Vagina (tissue), 2 donors: ENCODE data around the gene STXBP1.

Source experiments
- POLR2A ChIP-seq, 2 donors: fragments of 450-650 bp; IDR thresholded peaks; one replicate each; pipeline ENCODE4 v1.6.1; 2017; ENCODE audit warnings: antibody characterized with exemption in 2 of 2, mild to moderate bottlenecking in 2 of 2, moderate library complexity in 2 of 2
- POLR2AphosphoS5 ChIP-seq, 2 donors: sonication (generic); formaldehyde crosslinking; IDR thresholded peaks; one replicate each; pipeline ENCODE4 v1.9.0; 2017; ENCODE audit warnings: antibody characterized with exemption in 2 of 2, mild to moderate bottlenecking in 2 of 2, low read depth in 1 of 2; ENCODE audit not compliant: insufficient read depth in 1 of 2
- TF ChIP-seq, protein P1 (sequence below), 3 experiments: fragments of 450-650 bp in 2 of 3; fragments of 200-600 bp in 1 of 3; sonication (generic) in 1 of 3; IDR thresholded peaks; one replicate each; pipeline ENCODE4 v1.5.1; 2017 to 2019; ENCODE audit warnings: antibody characterized with exemption in 3 of 3, mild to moderate bottlenecking in 2 of 3, moderate library complexity in 2 of 3

DNA sequence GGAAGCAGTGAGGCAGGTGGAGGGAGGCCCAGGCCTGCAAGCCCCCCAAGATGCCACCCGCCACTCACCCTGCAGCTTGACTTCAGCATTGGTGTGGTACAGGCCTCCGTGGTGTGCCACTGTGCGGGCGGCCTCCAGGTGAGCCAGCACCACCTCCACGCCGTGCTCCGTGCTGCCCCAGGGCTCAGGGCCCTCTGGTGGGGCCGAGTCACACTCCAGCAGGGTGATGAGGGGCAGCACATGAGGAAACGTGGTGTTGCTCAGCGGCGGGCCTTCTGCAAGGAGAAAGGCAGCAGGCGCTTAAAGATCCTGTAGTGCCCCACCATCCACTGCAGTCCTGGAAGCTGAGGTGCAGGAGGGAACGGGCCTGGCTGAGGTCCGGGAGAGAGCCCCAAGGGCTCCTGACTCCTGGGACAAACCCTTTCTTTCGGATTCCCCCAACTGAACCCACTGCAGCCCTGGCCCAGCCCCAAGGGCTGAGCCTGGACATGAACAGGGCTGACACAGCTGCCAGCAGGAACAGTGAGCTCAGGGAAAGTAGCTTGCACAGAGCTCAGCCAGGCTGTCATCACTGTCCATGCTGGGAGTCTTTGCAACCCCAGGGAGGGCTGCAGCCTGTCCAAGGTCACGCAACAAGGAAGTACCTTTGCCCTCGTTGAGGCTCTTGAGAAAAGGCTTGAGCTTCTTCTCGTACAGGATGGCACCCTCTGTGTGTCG is 127.7 kb downstream of the STXBP1 start:
- TF ChIP-seq, protein P1, sequence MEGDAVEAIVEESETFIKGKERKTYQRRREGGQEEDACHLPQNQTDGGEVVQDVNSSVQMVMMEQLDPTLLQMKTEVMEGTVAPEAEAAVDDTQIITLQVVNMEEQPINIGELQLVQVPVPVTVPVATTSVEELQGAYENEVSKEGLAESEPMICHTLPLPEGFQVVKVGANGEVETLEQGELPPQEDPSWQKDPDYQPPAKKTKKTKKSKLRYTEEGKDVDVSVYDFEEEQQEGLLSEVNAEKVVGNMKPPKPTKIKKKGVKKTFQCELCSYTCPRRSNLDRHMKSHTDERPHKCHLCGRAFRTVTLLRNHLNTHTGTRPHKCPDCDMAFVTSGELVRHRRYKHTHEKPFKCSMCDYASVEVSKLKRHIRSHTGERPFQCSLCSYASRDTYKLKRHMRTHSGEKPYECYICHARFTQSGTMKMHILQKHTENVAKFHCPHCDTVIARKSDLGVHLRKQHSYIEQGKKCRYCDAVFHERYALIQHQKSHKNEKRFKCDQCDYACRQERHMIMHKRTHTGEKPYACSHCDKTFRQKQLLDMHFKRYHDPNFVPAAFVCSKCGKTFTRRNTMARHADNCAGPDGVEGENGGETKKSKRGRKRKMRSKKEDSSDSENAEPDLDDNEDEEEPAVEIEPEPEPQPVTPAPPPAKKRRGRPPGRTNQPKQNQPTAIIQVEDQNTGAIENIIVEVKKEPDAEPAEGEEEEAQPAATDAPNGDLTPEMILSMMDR (IDR thresholded peaks at IDR 0.05): no peak
- TF ChIP-seq POLR2A (IDR thresholded peaks at IDR 0.05): no peak
- no peak for TF ChIP-seq POLR2AphosphoS5 (IDR thresholded peaks at IDR 0.05; ENCODE audit: insufficient read depth in 1 of 2, low read depth in 1 of 2)
